HG02870 (cell line): ENCODE measurements around the gene BIK.

Experiments
- ATAC-seq: cut with Tn5 transposase; IDR thresholded peaks from one replicate; pipeline ENCODE4 v1.9.1; 2021; ENCODE audit warnings: mild to moderate bottlenecking, moderate library complexity; ENCODE audit not compliant: unreplicated experiment

The BIK gene

GRCh38 chr22:43159484-43160178, 49.1 kb downstream of the BIK start:
- ATAC-seq, result no peak

- no peak for ATAC-seq
Observed at GRCh38 chr22:43160497-43161126, 50.1 kb downstream of the BIK start.

GRCh38 chr22:43162412-43163150, 52.0 kb downstream of the BIK start:
- ATAC-seq, result no peak

- no peak for ATAC-seq
Observed at GRCh38 chr22:43163241-43163795, 52.8 kb downstream of the BIK start.

- no peak for ATAC-seq
Observed at GRCh38 chr22:43164636-43165035, 54.1 kb downstream of the BIK start.

GRCh38 chr22:43166132-43166930, 55.8 kb downstream of the BIK start:
- ATAC-seq, result no peak

- no peak for ATAC-seq
Observed at GRCh38 chr22:43167001-43167589, 56.5 kb downstream of the BIK start.

- ATAC-seq, result no peak
Observed at GRCh38 chr22:43168471-43169309, 58.1 kb downstream of the BIK start.

GRCh38 chr22:43169310-43170130, 59.0 kb downstream of the BIK start:
- no peak for ATAC-seq

GRCh38 chr22:43170131-43170480, 59.6 kb downstream of the BIK start:
- ATAC-seq, result no peak

GRCh38 chr22:43171019-43171491, 60.5 kb downstream of the BIK start:
- ATAC-seq, result no peak

- no peak for ATAC-seq
Observed at GRCh38 chr22:43171607-43172006, 61.1 kb downstream of the BIK start.

GRCh38 chr22:43172191-43172590, 61.6 kb downstream of the BIK start:
- no peak for ATAC-seq

GRCh38 chr22:43173566-43173965, 63.0 kb downstream of the BIK start:
- no peak for ATAC-seq

- no peak for ATAC-seq
Observed at GRCh38 chr22:43173976-43174720, 63.6 kb downstream of the BIK start.

- no peak for ATAC-seq
Observed at GRCh38 chr22:43174941-43175531, 64.5 kb downstream of the BIK start.

- no peak for ATAC-seq
Observed at GRCh38 chr22:43176090-43176489, 65.5 kb downstream of the BIK start.

- ATAC-seq, result no peak
Observed at GRCh38 chr22:43177479-43177878, 66.9 kb downstream of the BIK start.
